GM18499 (cell line): Measurements from ENCODE around the gene VENTX.
"Not testable (repeated sequence)": the region's sequence is repeated elsewhere in the genome, so short reads cannot be mapped to it uniquely, and the experiment has no call there.

ENCODE experiments used
- ATAC-seq: cut with Tn5 transposase; IDR thresholded peaks from one replicate; pipeline ENCODE4 v1.9.1; 2021; ENCODE audit warnings: moderate number of reproducible peaks; ENCODE audit not compliant: insufficient read depth, unreplicated experiment

The VENTX gene

GRCh38 chr10:133214468-133215410, 22.9 kb upstream of the VENTX start:
- no peak for ATAC-seq

- no peak for ATAC-seq
These were observed 22.1 kb upstream of the VENTX start for GRCh38 chr10:133215586-133215985.

GRCh38 chr10:133216776-133217175, 20.9 kb upstream of the VENTX start:
- no peak for ATAC-seq

GRCh38 chr10:133217800-133218589, 19.7 kb upstream of the VENTX start:
- ATAC-seq, result no peak

GRCh38 chr10:133218891-133219290, 18.8 kb upstream of the VENTX start:
- no peak for ATAC-seq

- ATAC-seq, result no peak
These were observed 17.9 kb upstream of the VENTX start for GRCh38 chr10:133219782-133220181.

GRCh38 chr10:133221331-133221730, 16.3 kb upstream of the VENTX start:
- no peak for ATAC-seq

GRCh38 chr10:133221756-133222155, 15.9 kb upstream of the VENTX start:
- ATAC-seq, result not testable (repeated sequence)

GRCh38 chr10:133224076-133224475, 13.6 kb upstream of the VENTX start:
- ATAC-seq, result no peak

- ATAC-seq, result no peak
These were observed 12.8 kb upstream of the VENTX start for GRCh38 chr10:133224756-133225372.

GRCh38 chr10:133225707-133226191, 11.9 kb upstream of the VENTX start:
- no peak for ATAC-seq

- no peak for ATAC-seq
These were observed 11.3 kb upstream of the VENTX start for GRCh38 chr10:133226251-133226808.

- no peak for ATAC-seq
These were observed 10.4 kb upstream of the VENTX start for GRCh38 chr10:133227256-133227655.

GRCh38 chr10:133229265-133230043, 8.2 kb upstream of the VENTX start:
- ATAC-seq, result no peak

- no peak for ATAC-seq
These were observed 7.7 kb upstream of the VENTX start, which contains the start of gene UTF1 for GRCh38 chr10:133230044-133230361. Gene UTF1 (plus strand): TSS chr10:133230217. CDS start chr10:133230289, 72 bp downstream.

- ATAC-seq, result no peak
These were observed 7.1 kb upstream of the VENTX start for GRCh38 chr10:133230387-133231195.

- no peak for ATAC-seq
These were observed 6.3 kb upstream of the VENTX start for GRCh38 chr10:133231244-133231945.

- ATAC-seq, result no peak
These were observed 5.6 kb upstream of the VENTX start for GRCh38 chr10:133231946-133232574.
